Natural killer cell (primary cell): ENCODE results near the gene MACROD2. TPM values are rescaled to one million over a fixed set of nuclear protein-coding genes. Genes with fewer than 3 reads are reported as not detected.

Source experiments
- ATAC-seq, 3 donors: fragments of 150-1000 bp in 2 of 3; fragments of 200-7000 bp in 1 of 3; cut with Tn5 transposase; 1 replicate in 1 of 3; 2 replicates in 2 of 3; pipeline ENCODE4 v1.10.0; 2021; ENCODE audit warnings: mild to moderate bottlenecking in 2 of 3, moderate library complexity in 2 of 3
- DNase-seq, 2 donors: peaks; one replicate each; pipeline versions ENCODE4 v3.0.0 to v3.0.0-alpha.2; 2013 to 2021; ENCODE audit warnings: mixed read lengths in 1 of 2
- H3K27ac ChIP-seq: one replicate; pipeline ENCODE4 v1.5.1; 2013; ENCODE audit warnings: mild to moderate bottlenecking, low read length
- H3K27me3 ChIP-seq: one replicate; pipeline ENCODE4 v1.6.1; 2013; ENCODE audit warnings: low read length; ENCODE audit not compliant: control insufficient read depth, insufficient read depth
- H3K36me3 ChIP-seq: one replicate; pipeline ENCODE4 v1.6.1; 2013; ENCODE audit warnings: low read length; ENCODE audit not compliant: control insufficient read depth, insufficient read depth
- H3K4me1 ChIP-seq: one replicate; pipeline ENCODE4 v1.6.1; 2013; ENCODE audit warnings: low read length; ENCODE audit not compliant: control insufficient read depth, insufficient read depth
- H3K4me3 ChIP-seq: one replicate; pipeline ENCODE4 v1.5.1; 2013; ENCODE audit warnings: low read length
- H3K9me3 ChIP-seq: one replicate; pipeline ENCODE4 v1.6.1; 2013; ENCODE audit warnings: low read length; ENCODE audit not compliant: control insufficient read depth, insufficient read depth
- H3K27ac Mint-ChIP-seq, 2 donors: one replicate each; pipeline ENCODE4 v1.8.0; 2022; ENCODE audit warnings: mild to moderate bottlenecking in 2 of 2, mixed read lengths in 2 of 2, moderate library complexity in 1 of 2
- H3K27me3 Mint-ChIP-seq, 2 donors: one replicate each; pipeline ENCODE4 v1.8.0; 2022; ENCODE audit warnings: low read depth in 2 of 2, mixed read lengths in 2 of 2
- H3K36me3 Mint-ChIP-seq: one replicate; pipeline ENCODE4 v1.8.0; 2022; ENCODE audit warnings: mixed read lengths
- H3K4me1 Mint-ChIP-seq, 2 donors: one replicate each; pipeline ENCODE4 v1.8.0; 2022; ENCODE audit warnings: mixed read lengths in 2 of 2
- H3K4me3 Mint-ChIP-seq: one replicate; pipeline ENCODE4 v1.8.0; 2022; ENCODE audit warnings: mild to moderate bottlenecking, moderate library complexity, mixed read lengths
- H3K9me3 Mint-ChIP-seq, 2 donors: one replicate each; pipeline ENCODE4 v1.8.0; 2022; ENCODE audit warnings: mixed read lengths in 2 of 2
- WGBS: methylation state at CpG from one replicate; pipeline ENCODE4 v1.1.7; 2013; ENCODE audit warnings: missing lambda C conversion rate; ENCODE audit not compliant: insufficient coverage; 5-methylcytosine and 5-hydroxymethylcytosine counted together
- intact Hi-C: fragments of 100-400 bp; cut with micrococcal nuclease; formaldehyde crosslinking; loops from one replicate; pipeline ENCODE4 v1.14.2; 2022
- total RNA-seq, 4 donors: library from RNA; stranded (reverse); fragments of 120-200 nt in 1 of 4; gene quantifications; one replicate each; pipeline versions ENCODE4 v1.2.3 to v1.2.4, GENCODE V29; 2013 to 2022
- TF ChIP-seq, protein P1 (sequence below): fragments of 200-600 bp; IDR thresholded peaks from one replicate; pipeline ENCODE4 v1.8.0; 2022; ENCODE audit warnings: antibody characterized with exemption

Gene MACROD2
- total RNA-seq, 3 donors from 2014 or later (not counting 1 experiment from before 2014, with no cell fraction given) = 0.19 to 0.88 TPM; not detected in 1

DNA sequence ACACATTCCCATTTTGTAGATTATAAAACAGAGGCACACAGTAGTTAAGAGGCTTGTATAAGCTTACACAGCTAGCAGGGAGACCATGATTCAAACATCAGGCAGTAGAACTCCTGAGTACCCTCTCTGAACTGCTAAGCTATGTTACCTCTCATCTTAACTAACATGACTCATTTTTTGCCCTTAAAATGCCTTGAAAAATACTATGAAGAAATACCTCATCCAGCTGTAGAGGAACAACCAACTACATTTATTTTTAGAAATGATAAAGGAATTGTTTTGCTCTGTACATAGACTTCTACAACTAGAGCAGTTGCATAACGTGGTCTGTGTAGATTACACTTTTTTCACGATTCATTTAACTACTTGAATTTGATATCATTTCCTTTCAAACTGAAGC lies 240.0 kb downstream of the MACROD2 start:
- 84% methylated on average over 2 of the region's 2 CpGs for WGBS
- Mint-ChIP-seq H3K36me3 (no peaks in the 10 kb centered on the region), H3K4me1 (no peaks in the 10 kb centered on the region), H3K9me3 (peaks cover 12 to 13% of the 10 kb centered on the region in 2 donors), H3K27ac (no peak overlapping the region), H3K4me3 (no peak overlapping the region), H3K27me3 (no peaks in the 10 kb centered on the region)
- H3K27me3 ChIP-seq = no peaks in the 10 kb centered on the region
- TF ChIP-seq, protein P1, sequence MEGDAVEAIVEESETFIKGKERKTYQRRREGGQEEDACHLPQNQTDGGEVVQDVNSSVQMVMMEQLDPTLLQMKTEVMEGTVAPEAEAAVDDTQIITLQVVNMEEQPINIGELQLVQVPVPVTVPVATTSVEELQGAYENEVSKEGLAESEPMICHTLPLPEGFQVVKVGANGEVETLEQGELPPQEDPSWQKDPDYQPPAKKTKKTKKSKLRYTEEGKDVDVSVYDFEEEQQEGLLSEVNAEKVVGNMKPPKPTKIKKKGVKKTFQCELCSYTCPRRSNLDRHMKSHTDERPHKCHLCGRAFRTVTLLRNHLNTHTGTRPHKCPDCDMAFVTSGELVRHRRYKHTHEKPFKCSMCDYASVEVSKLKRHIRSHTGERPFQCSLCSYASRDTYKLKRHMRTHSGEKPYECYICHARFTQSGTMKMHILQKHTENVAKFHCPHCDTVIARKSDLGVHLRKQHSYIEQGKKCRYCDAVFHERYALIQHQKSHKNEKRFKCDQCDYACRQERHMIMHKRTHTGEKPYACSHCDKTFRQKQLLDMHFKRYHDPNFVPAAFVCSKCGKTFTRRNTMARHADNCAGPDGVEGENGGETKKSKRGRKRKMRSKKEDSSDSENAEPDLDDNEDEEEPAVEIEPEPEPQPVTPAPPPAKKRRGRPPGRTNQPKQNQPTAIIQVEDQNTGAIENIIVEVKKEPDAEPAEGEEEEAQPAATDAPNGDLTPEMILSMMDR = no peak
- DNase-seq (no peak), ATAC-seq (no peak)
- no peak overlapping the region for H3K4me3 ChIP-seq
- no peaks in the 10 kb centered on the region for H3K4me1 ChIP-seq
- H3K9me3 ChIP-seq = peaks cover 5% of the 10 kb centered on the region
- no peak overlapping the region for H3K27ac ChIP-seq
- H3K36me3 ChIP-seq = no peaks in the 10 kb centered on the region
- intact Hi-C loops = no loop called here

DNA sequence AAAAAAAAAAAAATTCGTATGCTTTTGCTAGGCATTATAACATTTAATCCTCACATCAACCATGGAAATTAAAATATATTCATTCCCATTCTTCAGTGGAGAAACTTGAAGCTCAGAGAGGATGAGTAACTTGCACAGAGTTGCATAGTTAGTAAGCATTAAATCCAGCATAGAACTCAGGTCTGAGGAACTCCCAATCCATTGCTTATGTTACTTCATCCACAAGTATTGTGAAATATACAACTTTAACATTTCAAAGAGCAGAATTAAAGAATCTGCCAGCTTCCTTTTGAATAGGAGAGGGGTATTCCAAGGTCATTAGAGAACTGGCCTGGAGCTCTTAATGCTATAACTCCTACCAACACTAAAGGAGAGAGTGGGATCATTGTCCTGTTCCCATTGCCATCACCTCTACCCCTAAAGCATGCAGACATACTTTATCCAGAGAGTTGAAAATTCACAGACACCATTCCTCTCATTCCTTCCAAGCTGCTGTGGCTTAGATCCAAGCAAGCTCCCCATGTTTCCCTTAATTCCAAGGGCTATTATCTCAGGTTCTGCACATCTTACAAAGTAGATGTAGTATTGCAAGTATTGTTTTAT lies 250.2 kb downstream of the MACROD2 start:
- Mint-ChIP-seq H3K27me3 (no peaks in the 10 kb centered on the region), H3K36me3 (no peaks in the 10 kb centered on the region), H3K4me3 (no peak overlapping the region), H3K9me3 (peaks cover 3 to 4% of the 10 kb centered on the region in 2 donors), H3K27ac (no peak overlapping the region), H3K4me1 (no peaks in the 10 kb centered on the region)
- Histone ChIP-seq H3K27me3 (no peaks in the 10 kb centered on the region), H3K9me3 (no peaks in the 10 kb centered on the region), H3K4me1 (no peaks in the 10 kb centered on the region), H3K36me3 (no peaks in the 10 kb centered on the region), H3K4me3 (no peak overlapping the region), H3K27ac (no peak overlapping the region)
- intact Hi-C loops = no loop called here
- TF ChIP-seq, protein P1 = no peak
- 71% methylated on average over 1 of the region's 1 CpG for WGBS
- ATAC-seq (no peak), DNase-seq (no peak)

GRCh38 chr20:14259689-14260088 lies 264.4 kb downstream of the MACROD2 start:
- intact Hi-C loops = no loop called here
- Mint-ChIP-seq H3K27ac (no peak overlapping the region), H3K4me1 (no peaks in the 10 kb centered on the region), H3K36me3 (peaks cover 9% of the 10 kb centered on the region), H3K4me3 (no peak overlapping the region), H3K9me3 (peaks cover 9 to 17% of the 10 kb centered on the region in 2 donors), H3K27me3 (no peaks in the 10 kb centered on the region)
- DNase-seq = no peak
- WGBS = 75% methylated on average over 1 of the region's 1 CpG
- peaks cover 6% of the 10 kb centered on the region for H3K9me3 ChIP-seq
- H3K4me1 ChIP-seq = no peaks in the 10 kb centered on the region
- no peak for ATAC-seq
- no peaks in the 10 kb centered on the region for H3K36me3 ChIP-seq
- H3K27ac ChIP-seq = no peak overlapping the region
- no peak overlapping the region for H3K4me3 ChIP-seq
- TF ChIP-seq, protein P1 = no peak
- H3K27me3 ChIP-seq = no peaks in the 10 kb centered on the region

GRCh38 chr20:14260367-14260766 lies 265.1 kb downstream of the MACROD2 start:
- H3K27me3 ChIP-seq = no peaks in the 10 kb centered on the region
- H3K4me1 ChIP-seq = no peaks in the 10 kb centered on the region
- no peak overlapping the region for H3K27ac ChIP-seq
- no peaks in the 10 kb centered on the region for H3K36me3 ChIP-seq
- H3K9me3 Mint-ChIP-seq = peaks cover 9 to 19% of the 10 kb centered on the region in 2 donors
- H3K4me3 ChIP-seq = no peak overlapping the region
- no peaks in the 10 kb centered on the region for H3K4me1 Mint-ChIP-seq
- H3K27ac Mint-ChIP-seq = no peak overlapping the region
- no peak for DNase-seq
- no peak overlapping the region for H3K4me3 Mint-ChIP-seq
- H3K27me3 Mint-ChIP-seq = no peaks in the 10 kb centered on the region
- 100% methylated on average over 1 of the region's 1 CpG for WGBS
- no peak for ATAC-seq
- intact Hi-C loops = no loop called here
- peaks cover 9% of the 10 kb centered on the region for H3K36me3 Mint-ChIP-seq
- TF ChIP-seq, protein P1 = no peak
- peaks cover 6% of the 10 kb centered on the region for H3K9me3 ChIP-seq
